Large intestine (tissue), 3 donors: ENCODE results near the gene KRT38. TPM values are rescaled to one million over a fixed set of nuclear protein-coding genes. Genes with fewer than 3 reads are reported as not detected.

Source experiments
- DNase-seq, 2 donors: peaks; one replicate each; pipeline versions ENCODE4 v3.0.0 to v3.0.0-alpha.2; 2013
- H3K27ac ChIP-seq: one replicate; pipeline ENCODE4 v1.5.1; 2013; ENCODE audit warnings: low read length
- H3K27me3 ChIP-seq: 2 replicates; pipeline ENCODE4 v1.6.1; 2013; ENCODE audit warnings: low read length; ENCODE audit not compliant: control insufficient read depth, insufficient read depth
- H3K36me3 ChIP-seq: 2 replicates; pipeline ENCODE4 v1.6.1; 2013; ENCODE audit warnings: low read length; ENCODE audit not compliant: control insufficient read depth, insufficient read depth
- H3K4me1 ChIP-seq: one replicate; pipeline ENCODE4 v1.6.1; 2013; ENCODE audit warnings: low read length; ENCODE audit not compliant: control insufficient read depth, insufficient read depth
- H3K4me3 ChIP-seq: one replicate; pipeline ENCODE4 v1.5.1; 2013; ENCODE audit warnings: low read length
- H3K9me3 ChIP-seq: one replicate; pipeline ENCODE4 v1.6.1; 2013; ENCODE audit warnings: mild to moderate bottlenecking, low read depth, low read length, moderate library complexity; ENCODE audit not compliant: control insufficient read depth
- WGBS: methylation state at CpG from one replicate; pipeline ENCODE4 v1.1.5; 2013; ENCODE audit warnings: low lambda C conversion rate; ENCODE audit not compliant: insufficient coverage; 5-methylcytosine and 5-hydroxymethylcytosine counted together
- polyA plus RNA-seq: library from polyadenylated mRNA; unstranded; fragments of 120-200 nt; gene quantifications from one replicate; pipeline ENCODE4 v1.2.1, GENCODE V29; 2013

Gene KRT38
- polyA plus RNA-seq, 1 donor, result not detected

DNA sequence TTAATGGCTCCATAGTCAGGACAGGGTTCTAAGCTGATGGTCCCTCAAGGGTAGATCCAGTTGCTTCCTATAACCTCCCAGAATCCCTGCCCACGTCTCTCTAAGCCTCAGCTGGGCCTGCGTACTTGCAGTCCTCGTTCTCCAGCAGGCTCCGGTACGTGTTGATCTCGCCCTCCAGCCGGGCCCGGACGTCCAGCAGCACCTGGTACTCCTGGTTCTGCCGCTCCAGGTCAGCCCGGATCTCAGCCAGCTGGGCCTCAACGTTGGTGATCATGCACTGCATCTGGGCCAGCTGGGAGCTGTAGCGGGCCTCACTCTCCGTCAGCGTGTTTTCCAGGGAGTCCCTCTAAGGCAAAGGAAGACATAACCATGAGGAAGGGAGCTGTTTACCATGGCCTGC, 21.9 kb upstream of the KRT38 start:
- Histone ChIP-seq H3K4me1 (no peaks in the 10 kb centered on the region), H3K9me3 (no peaks in the 10 kb centered on the region), H3K4me3 (no peak overlapping the region), H3K27me3 (peaks cover 10% of the 10 kb centered on the region), H3K36me3 (no peaks in the 10 kb centered on the region), H3K27ac (no peak overlapping the region)
- no CpG with 5 or more reads among the region's 15 CpGs for WGBS
- no peak for DNase-seq

DNA sequence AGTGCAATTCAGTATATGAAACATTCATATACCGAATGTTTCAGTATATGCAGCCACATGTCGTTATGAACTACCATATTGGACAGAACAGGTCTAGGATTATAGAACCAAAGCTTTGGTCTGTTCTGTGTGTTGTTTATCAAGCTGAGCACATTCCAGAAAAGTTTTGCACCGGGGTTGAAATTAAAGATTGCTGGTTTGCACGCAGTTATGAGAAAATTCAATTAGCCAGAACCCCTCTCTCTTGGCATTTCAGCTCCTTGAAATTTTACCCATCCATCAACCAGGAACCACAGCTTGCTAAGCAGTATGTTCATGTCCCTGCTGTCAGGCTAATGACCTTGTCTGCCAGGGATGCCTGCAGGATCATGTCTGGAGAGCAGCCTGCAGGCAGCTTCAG, 16.9 kb upstream of the KRT38 start:
- WGBS, result no CpG with 5 or more reads among the region's 4 CpGs
- Histone ChIP-seq H3K9me3 (no peaks in the 10 kb centered on the region), H3K36me3 (no peaks in the 10 kb centered on the region), H3K4me3 (no peak overlapping the region), H3K27me3 (peaks cover 24% of the 10 kb centered on the region), H3K27ac (no peak overlapping the region), H3K4me1 (no peaks in the 10 kb centered on the region)
- no peak for DNase-seq

DNA sequence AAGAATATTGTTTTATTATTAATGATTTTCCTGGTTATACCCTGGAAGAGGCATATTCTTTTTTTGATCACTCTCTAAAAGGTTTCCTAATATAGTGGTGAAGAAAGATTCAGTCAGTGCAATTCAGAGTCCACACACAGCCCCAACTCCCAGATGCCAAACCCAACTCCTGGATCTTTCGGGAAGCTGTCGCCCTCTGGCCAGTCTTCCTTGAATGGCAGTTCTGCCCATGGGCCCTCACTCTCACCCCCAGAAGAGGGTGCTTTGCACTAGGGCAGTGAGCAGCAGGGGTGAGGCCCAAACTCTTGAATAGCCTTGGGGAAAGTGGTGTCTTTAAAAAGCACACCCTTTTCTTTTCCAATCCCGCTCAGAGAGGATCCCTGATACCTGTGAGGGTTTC, 15.4 kb upstream of the KRT38 start:
- Histone ChIP-seq H3K9me3 (no peaks in the 10 kb centered on the region), H3K4me3 (no peak overlapping the region), H3K4me1 (no peaks in the 10 kb centered on the region), H3K27me3 (peaks cover 26% of the 10 kb centered on the region), H3K27ac (no peak overlapping the region), H3K36me3 (no peaks in the 10 kb centered on the region)
- WGBS, result no CpG with 5 or more reads among the region's 3 CpGs
- no peak for DNase-seq

GRCh38 chr17:41455236-41455635, 14.5 kb upstream of the KRT38 start:
- Histone ChIP-seq H3K4me3 (no peak overlapping the region), H3K4me1 (no peaks in the 10 kb centered on the region), H3K9me3 (no peaks in the 10 kb centered on the region), H3K27ac (no peak overlapping the region), H3K36me3 (no peaks in the 10 kb centered on the region), H3K27me3 (peaks cover 26% of the 10 kb centered on the region)
- no CpG with 5 or more reads among the region's 1 CpG for WGBS
- DNase-seq, result no peak

- WGBS, result 100% methylated on average over 1 of the region's 3 CpGs
- Histone ChIP-seq H3K27me3 (peaks cover 21% of the 10 kb centered on the region), H3K4me1 (no peaks in the 10 kb centered on the region), H3K9me3 (no peaks in the 10 kb centered on the region), H3K27ac (no peak overlapping the region), H3K36me3 (no peaks in the 10 kb centered on the region), H3K4me3 (no peak overlapping the region)
- DNase-seq, result no peak
Observed at GRCh38 chr17:41453066-41453465, 12.3 kb upstream of the KRT38 start.

- 73% methylated on average over 3 of the region's 4 CpGs for WGBS
- no peak for DNase-seq
- Histone ChIP-seq H3K27me3 (peaks cover 21% of the 10 kb centered on the region), H3K9me3 (no peaks in the 10 kb centered on the region), H3K36me3 (no peaks in the 10 kb centered on the region), H3K27ac (no peak overlapping the region), H3K4me1 (no peaks in the 10 kb centered on the region), H3K4me3 (no peak overlapping the region)
Observed at GRCh38 chr17:41452281-41452680, 11.5 kb upstream of the KRT38 start.

DNA sequence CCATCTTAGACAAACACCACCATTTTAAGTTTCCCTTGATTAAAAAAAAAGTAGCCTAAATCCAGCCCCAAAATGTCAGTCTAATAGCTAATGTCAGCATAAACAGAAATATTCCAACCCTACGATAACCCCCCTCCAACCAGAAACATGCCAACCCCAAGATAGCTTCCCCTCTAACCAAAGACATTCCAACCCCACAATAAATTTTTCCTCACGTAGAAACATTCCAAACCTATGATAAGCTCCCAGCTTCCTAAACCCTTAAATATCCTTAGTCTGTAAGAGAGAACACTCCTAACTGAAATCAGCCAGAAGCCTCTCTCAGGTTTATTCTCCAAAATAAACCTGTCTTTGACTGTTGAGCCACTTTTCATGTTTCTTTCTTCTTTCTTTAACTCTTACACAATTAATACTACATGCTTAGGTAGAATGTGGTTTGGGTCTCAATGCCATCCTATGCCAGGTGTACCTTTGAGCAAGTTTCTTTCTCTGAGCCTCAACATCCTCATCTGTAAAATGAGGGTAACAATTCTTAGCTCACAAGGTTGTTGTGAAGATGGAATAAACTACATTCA, 10.5 kb upstream of the KRT38 start:
- H3K4me1 ChIP-seq, result no peaks in the 10 kb centered on the region
- no CpG with 5 or more reads among the region's 2 CpGs for WGBS
- no peak overlapping the region for H3K27ac ChIP-seq
- peaks cover 25% of the 10 kb centered on the region for H3K27me3 ChIP-seq
- no peak for DNase-seq
- H3K9me3 ChIP-seq, result no peaks in the 10 kb centered on the region
- H3K4me3 ChIP-seq, result no peak overlapping the region
- H3K36me3 ChIP-seq, result no peaks in the 10 kb centered on the region

- DNase-seq, result no peak
- WGBS, result no CpG with 5 or more reads among the region's 6 CpGs
- Histone ChIP-seq H3K36me3 (no peaks in the 10 kb centered on the region), H3K4me3 (no peak overlapping the region), H3K27me3 (peaks cover 31% of the 10 kb centered on the region), H3K27ac (no peak overlapping the region), H3K9me3 (no peaks in the 10 kb centered on the region), H3K4me1 (no peaks in the 10 kb centered on the region)
Observed at GRCh38 chr17:41449008-41449407, 8.2 kb upstream of the KRT38 start.

GRCh38 chr17:41448506-41448905, 7.7 kb upstream of the KRT38 start:
- DNase-seq, result no peak
- no peaks in the 10 kb centered on the region for H3K9me3 ChIP-seq
- H3K4me3 ChIP-seq, result no peak overlapping the region
- H3K27ac ChIP-seq, result no peak overlapping the region
- H3K4me1 ChIP-seq, result no peaks in the 10 kb centered on the region
- WGBS, result no CpG with 5 or more reads among the region's 2 CpGs
- no peaks in the 10 kb centered on the region for H3K36me3 ChIP-seq
- H3K27me3 ChIP-seq, result peaks cover 29% of the 10 kb centered on the region

DNA sequence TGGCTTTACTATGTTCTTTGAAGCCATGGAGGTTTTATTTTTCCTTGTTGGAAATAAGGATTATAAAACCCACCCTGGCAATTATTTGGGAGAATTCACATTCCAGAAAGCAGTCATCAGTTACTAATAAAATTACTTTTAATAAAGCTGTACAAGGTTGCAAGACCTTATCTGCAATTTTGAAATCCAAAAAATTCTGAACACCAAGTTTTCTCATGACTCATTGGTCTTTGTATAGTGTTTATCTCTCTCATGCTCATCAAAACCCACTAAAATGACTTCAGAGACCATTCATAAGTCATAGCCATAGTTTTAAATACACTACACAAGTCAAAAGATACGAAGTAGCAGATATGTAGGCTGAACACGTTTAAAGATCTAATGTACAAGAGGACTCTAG, 6.0 kb upstream of the KRT38 start:
- Histone ChIP-seq H3K9me3 (no peaks in the 10 kb centered on the region), H3K4me1 (no peaks in the 10 kb centered on the region), H3K36me3 (no peaks in the 10 kb centered on the region), H3K4me3 (no peak overlapping the region), H3K27ac (no peak overlapping the region), H3K27me3 (peaks cover 29% of the 10 kb centered on the region)
- no CpG with 5 or more reads among the region's 2 CpGs for WGBS
- no peak for DNase-seq

DNA sequence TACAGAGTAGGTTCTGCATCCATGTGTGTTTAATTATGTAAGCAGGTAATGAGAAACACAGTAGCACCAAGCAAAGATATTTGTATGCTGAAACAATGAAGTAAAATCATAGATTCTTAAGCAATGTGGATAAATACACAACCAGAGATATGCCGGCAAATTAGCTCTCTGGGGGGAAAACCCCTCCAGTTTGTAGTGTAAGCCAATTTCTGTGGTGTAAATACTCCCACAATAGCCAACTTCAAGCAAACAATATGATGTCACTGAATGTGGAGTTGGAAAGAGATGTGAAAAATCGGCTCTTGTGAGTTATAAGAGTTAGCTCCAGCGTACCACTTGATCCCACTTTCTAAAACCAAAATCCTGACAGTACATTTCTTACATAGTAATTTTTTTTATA, 3.9 kb upstream of the KRT38 start:
- H3K4me1 ChIP-seq, result no peaks in the 10 kb centered on the region
- peaks cover 33% of the 10 kb centered on the region for H3K27me3 ChIP-seq
- no peak overlapping the region for H3K4me3 ChIP-seq
- no peaks in the 10 kb centered on the region for H3K9me3 ChIP-seq
- WGBS, result 71% methylated on average over 2 of the region's 3 CpGs
- H3K36me3 ChIP-seq, result no peaks in the 10 kb centered on the region
- no peak for DNase-seq
- no peak overlapping the region for H3K27ac ChIP-seq
